Measurements from ENCODE around the gene PGGHG. TPM values are rescaled to one million over a fixed set of nuclear protein-coding genes. Genes with fewer than 3 reads are reported as not detected.
"Not testable (repeated sequence)": the region's sequence is repeated elsewhere in the genome, so short reads cannot be mapped to it uniquely, and the experiment has no call there.

Gene PGGHG
- polyA plus RNA-seq, 1 donor from 2014 or later: 2.1 TPM

DNA sequence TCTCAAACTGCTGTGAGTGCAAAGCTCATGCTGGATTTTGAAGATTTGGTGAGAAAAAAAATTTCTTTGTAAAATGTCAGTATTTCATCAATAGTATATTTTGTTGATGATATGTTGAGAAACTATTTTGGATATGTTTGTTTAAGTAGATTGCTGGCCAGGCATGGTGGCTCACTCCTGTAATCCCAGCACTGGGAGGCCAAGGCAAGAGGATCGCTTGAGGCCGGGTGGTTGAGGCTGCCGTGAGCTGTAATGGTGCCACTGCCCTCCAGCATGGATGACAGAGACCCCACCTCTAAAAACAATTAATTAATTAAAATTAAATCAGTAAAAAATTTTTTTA, 38.6 kb downstream of the PGGHG start:
- H3K9ac ChIP-seq (ENCODE audit: low read length): no peak overlapping the region
- no peaks in the 10 kb centered on the region for H4K20me1 ChIP-seq (ENCODE audit: insufficient read depth)
- H3K27ac ChIP-seq (ENCODE audit: low read length): no peak overlapping the region
- no peak overlapping the region for H3K4me2 ChIP-seq (ENCODE audit: low read length)
- no peak overlapping the region for H3K4me3 ChIP-seq (ENCODE audit: low read length)
- H2AFZ ChIP-seq (ENCODE audit: low read depth, low read length): no peak overlapping the region
- no peaks in the 10 kb centered on the region for H3K27me3 ChIP-seq (ENCODE audit: insufficient read depth, low read depth, low read length)
- TF ChIP-seq, protein P1, sequence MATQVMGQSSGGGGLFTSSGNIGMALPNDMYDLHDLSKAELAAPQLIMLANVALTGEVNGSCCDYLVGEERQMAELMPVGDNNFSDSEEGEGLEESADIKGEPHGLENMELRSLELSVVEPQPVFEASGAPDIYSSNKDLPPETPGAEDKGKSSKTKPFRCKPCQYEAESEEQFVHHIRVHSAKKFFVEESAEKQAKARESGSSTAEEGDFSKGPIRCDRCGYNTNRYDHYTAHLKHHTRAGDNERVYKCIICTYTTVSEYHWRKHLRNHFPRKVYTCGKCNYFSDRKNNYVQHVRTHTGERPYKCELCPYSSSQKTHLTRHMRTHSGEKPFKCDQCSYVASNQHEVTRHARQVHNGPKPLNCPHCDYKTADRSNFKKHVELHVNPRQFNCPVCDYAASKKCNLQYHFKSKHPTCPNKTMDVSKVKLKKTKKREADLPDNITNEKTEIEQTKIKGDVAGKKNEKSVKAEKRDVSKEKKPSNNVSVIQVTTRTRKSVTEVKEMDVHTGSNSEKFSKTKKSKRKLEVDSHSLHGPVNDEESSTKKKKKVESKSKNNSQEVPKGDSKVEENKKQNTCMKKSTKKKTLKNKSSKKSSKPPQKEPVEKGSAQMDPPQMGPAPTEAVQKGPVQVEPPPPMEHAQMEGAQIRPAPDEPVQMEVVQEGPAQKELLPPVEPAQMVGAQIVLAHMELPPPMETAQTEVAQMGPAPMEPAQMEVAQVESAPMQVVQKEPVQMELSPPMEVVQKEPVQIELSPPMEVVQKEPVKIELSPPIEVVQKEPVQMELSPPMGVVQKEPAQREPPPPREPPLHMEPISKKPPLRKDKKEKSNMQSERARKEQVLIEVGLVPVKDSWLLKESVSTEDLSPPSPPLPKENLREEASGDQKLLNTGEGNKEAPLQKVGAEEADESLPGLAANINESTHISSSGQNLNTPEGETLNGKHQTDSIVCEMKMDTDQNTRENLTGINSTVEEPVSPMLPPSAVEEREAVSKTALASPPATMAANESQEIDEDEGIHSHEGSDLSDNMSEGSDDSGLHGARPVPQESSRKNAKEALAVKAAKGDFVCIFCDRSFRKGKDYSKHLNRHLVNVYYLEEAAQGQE (IDR thresholded peaks at IDR 0.05; ENCODE audit: borderline replicate concordance): no peak
- TF ChIP-seq, protein P2, sequence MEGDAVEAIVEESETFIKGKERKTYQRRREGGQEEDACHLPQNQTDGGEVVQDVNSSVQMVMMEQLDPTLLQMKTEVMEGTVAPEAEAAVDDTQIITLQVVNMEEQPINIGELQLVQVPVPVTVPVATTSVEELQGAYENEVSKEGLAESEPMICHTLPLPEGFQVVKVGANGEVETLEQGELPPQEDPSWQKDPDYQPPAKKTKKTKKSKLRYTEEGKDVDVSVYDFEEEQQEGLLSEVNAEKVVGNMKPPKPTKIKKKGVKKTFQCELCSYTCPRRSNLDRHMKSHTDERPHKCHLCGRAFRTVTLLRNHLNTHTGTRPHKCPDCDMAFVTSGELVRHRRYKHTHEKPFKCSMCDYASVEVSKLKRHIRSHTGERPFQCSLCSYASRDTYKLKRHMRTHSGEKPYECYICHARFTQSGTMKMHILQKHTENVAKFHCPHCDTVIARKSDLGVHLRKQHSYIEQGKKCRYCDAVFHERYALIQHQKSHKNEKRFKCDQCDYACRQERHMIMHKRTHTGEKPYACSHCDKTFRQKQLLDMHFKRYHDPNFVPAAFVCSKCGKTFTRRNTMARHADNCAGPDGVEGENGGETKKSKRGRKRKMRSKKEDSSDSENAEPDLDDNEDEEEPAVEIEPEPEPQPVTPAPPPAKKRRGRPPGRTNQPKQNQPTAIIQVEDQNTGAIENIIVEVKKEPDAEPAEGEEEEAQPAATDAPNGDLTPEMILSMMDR (IDR thresholded peaks at IDR 0.05; ENCODE audit: poor library complexity, severe bottlenecking): no peak
- TF ChIP-seq POLR2AphosphoS5 (IDR thresholded peaks at IDR 0.05): no peak
- no peak for TF ChIP-seq MXI1 (conservative IDR thresholded peaks at IDR 0.05; ENCODE audit: poor library complexity, severe bottlenecking)
- no peak for TF ChIP-seq SMC3 (conservative IDR thresholded peaks at IDR 0.05; ENCODE audit: poor library complexity)
- TF ChIP-seq EZH2 (IDR thresholded peaks at IDR 0.05; ENCODE audit: borderline replicate concordance, insufficient read depth, low read length, poor library complexity, severe bottlenecking): no peak
- no peak for TF ChIP-seq TAF1 (IDR thresholded peaks at IDR 0.05; ENCODE audit: low read depth)
- TF ChIP-seq RAD21 (conservative IDR thresholded peaks at IDR 0.05): no peak
- TF ChIP-seq EP300 (conservative IDR thresholded peaks at IDR 0.05; ENCODE audit: poor library complexity, severe bottlenecking): no peak
- no peaks in the 10 kb centered on the region for H3F3A ChIP-seq (ENCODE audit: insufficient read depth, low read length, poor library complexity, severe bottlenecking)
- H3K9me3 ChIP-seq (ENCODE audit: low read length): no peaks in the 10 kb centered on the region
- no peaks in the 10 kb centered on the region for H3K9me2 ChIP-seq (ENCODE audit: insufficient read depth, low read length)
- H3K36me3 ChIP-seq (ENCODE audit: insufficient read depth, low read length): no peaks in the 10 kb centered on the region
- no peaks in the 10 kb centered on the region for H3K79me2 ChIP-seq (replicated peaks; ENCODE audit: insufficient read depth, low read length)

DNA sequence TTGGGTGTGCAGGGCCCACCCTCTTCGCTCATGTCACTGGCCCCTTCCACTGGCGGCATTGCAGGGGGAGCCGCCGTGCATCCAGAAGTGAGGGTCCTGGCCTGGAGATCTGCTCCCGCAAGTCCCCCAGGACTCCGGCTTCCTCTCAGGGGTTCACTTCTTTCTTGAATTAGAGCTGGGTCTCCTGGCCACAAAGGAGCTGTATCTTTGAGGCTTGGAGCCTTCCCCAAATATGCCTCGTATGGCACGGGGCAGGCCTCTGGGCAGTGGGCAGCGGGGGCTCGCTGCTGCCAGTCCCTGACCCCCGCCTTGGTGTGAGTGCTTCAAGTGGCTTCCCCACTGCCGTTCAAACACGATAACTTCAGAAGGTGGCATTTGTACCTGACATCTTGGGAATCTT, 39.1 kb downstream of the PGGHG start:
- no peaks in the 10 kb centered on the region for H3K9me2 ChIP-seq (ENCODE audit: insufficient read depth, low read length)
- H3K27ac ChIP-seq (ENCODE audit: low read length): no peak overlapping the region
- H3F3A ChIP-seq (ENCODE audit: insufficient read depth, low read length, poor library complexity, severe bottlenecking): no peaks in the 10 kb centered on the region
- no peaks in the 10 kb centered on the region for H3K36me3 ChIP-seq (ENCODE audit: insufficient read depth, low read length)
- H2AFZ ChIP-seq (ENCODE audit: low read depth, low read length): no peak overlapping the region
- no peak overlapping the region for H3K9ac ChIP-seq (ENCODE audit: low read length)
- H3K9me3 ChIP-seq (ENCODE audit: low read length): no peaks in the 10 kb centered on the region
- no peaks in the 10 kb centered on the region for H4K20me1 ChIP-seq (ENCODE audit: insufficient read depth)
- no peak overlapping the region for H3K4me2 ChIP-seq (ENCODE audit: low read length)
- H3K79me2 ChIP-seq (replicated peaks; ENCODE audit: insufficient read depth, low read length): no peaks in the 10 kb centered on the region
- TF ChIP-seq RAD21 (conservative IDR thresholded peaks at IDR 0.05): no peak
- TF ChIP-seq MXI1 (conservative IDR thresholded peaks at IDR 0.05; ENCODE audit: poor library complexity, severe bottlenecking): no peak
- no peak for TF ChIP-seq POLR2AphosphoS5 (IDR thresholded peaks at IDR 0.05)
- no peak for TF ChIP-seq EP300 (conservative IDR thresholded peaks at IDR 0.05; ENCODE audit: poor library complexity, severe bottlenecking)
- TF ChIP-seq, protein P1 (IDR thresholded peaks at IDR 0.05; ENCODE audit: borderline replicate concordance): no peak
- TF ChIP-seq SMC3 (conservative IDR thresholded peaks at IDR 0.05; ENCODE audit: poor library complexity): no peak
- no peak for TF ChIP-seq TAF1 (IDR thresholded peaks at IDR 0.05; ENCODE audit: low read depth)
- no peak for TF ChIP-seq EZH2 (IDR thresholded peaks at IDR 0.05; ENCODE audit: borderline replicate concordance, insufficient read depth, low read length, poor library complexity, severe bottlenecking)
- TF ChIP-seq, protein P2 (IDR thresholded peaks at IDR 0.05; ENCODE audit: poor library complexity, severe bottlenecking): no peak
- no peaks in the 10 kb centered on the region for H3K27me3 ChIP-seq (ENCODE audit: insufficient read depth, low read depth, low read length)
- H3K4me3 ChIP-seq (ENCODE audit: low read length): no peak overlapping the region

DNA sequence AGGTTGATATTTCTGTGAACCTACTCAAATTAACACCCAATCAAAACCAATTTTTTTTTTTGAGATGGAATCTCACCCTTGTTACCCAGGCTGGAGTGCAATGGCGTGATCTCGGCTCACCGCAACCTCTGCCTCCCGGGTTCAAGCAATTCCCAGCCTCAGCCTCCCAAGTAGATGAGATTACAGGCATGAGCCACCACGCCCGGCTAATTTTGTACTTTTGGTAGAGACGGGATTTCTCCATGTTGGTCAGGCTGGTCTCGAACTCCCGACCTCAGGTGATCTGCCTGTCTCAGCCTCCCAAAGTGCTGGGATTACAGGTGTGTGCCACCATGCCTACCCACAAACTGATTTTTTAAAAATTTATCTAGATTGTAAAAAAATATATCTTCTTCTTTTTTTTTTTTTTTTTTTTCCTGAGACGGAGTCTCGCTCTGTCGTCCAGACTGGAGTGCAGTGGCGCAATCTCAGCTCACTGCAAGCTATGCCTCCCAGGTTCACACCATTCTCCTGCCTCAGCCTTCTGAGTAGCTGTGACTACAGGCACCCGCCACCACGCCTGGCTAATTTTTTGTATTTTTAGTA, 39.7 kb downstream of the PGGHG start:
- not testable (repeated sequence) for H3K9me2 ChIP-seq (ENCODE audit: insufficient read depth, low read length); H3K36me3 ChIP-seq (ENCODE audit: insufficient read depth, low read length); H3K27me3 ChIP-seq (ENCODE audit: insufficient read depth, low read depth, low read length); H3K9me3 ChIP-seq (ENCODE audit: low read length); H3K27ac ChIP-seq (ENCODE audit: low read length); H3F3A ChIP-seq (ENCODE audit: insufficient read depth, low read length, poor library complexity, severe bottlenecking); H2AFZ ChIP-seq (ENCODE audit: low read depth, low read length); H4K20me1 ChIP-seq (ENCODE audit: insufficient read depth); H3K4me3 ChIP-seq (ENCODE audit: low read length); H3K79me2 ChIP-seq (replicated peaks; ENCODE audit: insufficient read depth, low read length); H3K9ac ChIP-seq (ENCODE audit: low read length); H3K4me2 ChIP-seq (ENCODE audit: low read length)

All from neural cell (in vitro differentiated cells).